Stimulated activated CD8-positive, alpha-beta memory T cell treated with anti-CD3 and anti-CD28 coated beads, Interleukin-7, amount 100 ng/mL, for 48 hours (primary cell): ENCODE measurements around the gene NDUFA5.
"Not testable (repeated sequence)": the region's sequence is repeated elsewhere in the genome, so short reads cannot be mapped to it uniquely, and the experiment has no call there.

ENCODE experiments used
- DNase-seq, 2 donors: peaks; one replicate each; pipeline ENCODE4 v3.0.0-alpha.2; 2020; ENCODE audit warnings: low read depth in 1 of 2; ENCODE audit errors: extremely low read depth in 1 of 2

NDUFA5 gene

GRCh38 chr7:123526533-123526932 is 31.1 kb downstream of the NDUFA5 start:
- DNase-seq = not testable (repeated sequence)

- no peak for DNase-seq
These were observed 35.6 kb downstream of the NDUFA5 start for GRCh38 chr7:123522066-123522465.

GRCh38 chr7:123505221-123505620 is 52.4 kb downstream of the NDUFA5 start:
- DNase-seq = no peak

- DNase-seq = no peak
These were observed 55.4 kb downstream of the NDUFA5 start for GRCh38 chr7:123502201-123502600.

- DNase-seq = no peak
These were observed 56.6 kb downstream of the NDUFA5 start for GRCh38 chr7:123500878-123501489.

- no peak for DNase-seq
These were observed 58.2 kb downstream of the NDUFA5 start for GRCh38 chr7:123499211-123499970.

GRCh38 chr7:123498601-123499000 is 59.0 kb downstream of the NDUFA5 start:
- no peak for DNase-seq

GRCh38 chr7:123498031-123498430 is 59.6 kb downstream of the NDUFA5 start:
- no peak for DNase-seq

- no peak for DNase-seq
These were observed 63.3 kb downstream of the NDUFA5 start for GRCh38 chr7:123494193-123494796.

GRCh38 chr7:123492485-123492884 is 65.1 kb downstream of the NDUFA5 start:
- DNase-seq = no peak
